Hepatocyte (in vitro differentiated cells): ENCODE results near the gene TMPRSS9.

Experiments used
- EZH2 ChIP-seq: fragments of 200-600 bp; sonication (generic); IDR thresholded peaks from 2 replicates; pipeline ENCODE4 v1.6.1; 2016; ENCODE audit warnings: antibody characterized with exemption, mild to moderate bottlenecking, borderline replicate concordance
- EZH2phosphoT487 ChIP-seq: fragments of 200-600 bp; sonication (generic); IDR thresholded peaks from one replicate; pipeline ENCODE4 v1.6.1; 2018; ENCODE audit warnings: antibody characterized with exemption, mild to moderate bottlenecking, low read depth, moderate library complexity; ENCODE audit not compliant: unreplicated experiment, severe bottlenecking
- TF ChIP-seq, protein P1 (sequence below): fragments of 200-600 bp; sonication (generic); IDR thresholded peaks from 2 replicates; pipeline ENCODE4 v1.5.1; 2016; ENCODE audit warnings: antibody characterized with exemption, mild to moderate bottlenecking; ENCODE audit not compliant: poor library complexity

DNA sequence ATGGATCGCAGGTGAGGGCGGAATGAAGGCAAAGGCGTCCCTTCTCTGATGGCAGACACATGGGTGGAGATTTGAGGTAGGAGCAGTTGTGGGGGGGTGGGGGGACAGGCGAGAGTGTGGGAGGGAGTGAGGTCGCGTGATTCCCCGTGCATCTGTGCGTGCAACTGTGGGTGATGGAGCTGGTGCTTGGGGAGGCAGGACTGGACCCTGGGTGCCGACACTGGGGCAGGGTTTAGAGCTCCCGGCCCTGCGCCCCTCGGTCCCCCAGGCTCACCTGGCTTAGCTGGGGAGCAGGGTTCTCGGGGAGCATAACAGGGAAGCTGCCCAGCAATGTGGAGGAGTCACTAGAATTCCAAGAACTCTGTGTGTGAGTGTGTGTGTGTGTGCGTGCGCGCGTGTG is 3.4 kb downstream of the TMPRSS9 start:
- TF ChIP-seq, protein P1, sequence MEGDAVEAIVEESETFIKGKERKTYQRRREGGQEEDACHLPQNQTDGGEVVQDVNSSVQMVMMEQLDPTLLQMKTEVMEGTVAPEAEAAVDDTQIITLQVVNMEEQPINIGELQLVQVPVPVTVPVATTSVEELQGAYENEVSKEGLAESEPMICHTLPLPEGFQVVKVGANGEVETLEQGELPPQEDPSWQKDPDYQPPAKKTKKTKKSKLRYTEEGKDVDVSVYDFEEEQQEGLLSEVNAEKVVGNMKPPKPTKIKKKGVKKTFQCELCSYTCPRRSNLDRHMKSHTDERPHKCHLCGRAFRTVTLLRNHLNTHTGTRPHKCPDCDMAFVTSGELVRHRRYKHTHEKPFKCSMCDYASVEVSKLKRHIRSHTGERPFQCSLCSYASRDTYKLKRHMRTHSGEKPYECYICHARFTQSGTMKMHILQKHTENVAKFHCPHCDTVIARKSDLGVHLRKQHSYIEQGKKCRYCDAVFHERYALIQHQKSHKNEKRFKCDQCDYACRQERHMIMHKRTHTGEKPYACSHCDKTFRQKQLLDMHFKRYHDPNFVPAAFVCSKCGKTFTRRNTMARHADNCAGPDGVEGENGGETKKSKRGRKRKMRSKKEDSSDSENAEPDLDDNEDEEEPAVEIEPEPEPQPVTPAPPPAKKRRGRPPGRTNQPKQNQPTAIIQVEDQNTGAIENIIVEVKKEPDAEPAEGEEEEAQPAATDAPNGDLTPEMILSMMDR: no peak
- TF ChIP-seq EZH2 (no peak), EZH2phosphoT487 (no peak)
